Glomerular endothelial cell (primary cell): ENCODE measurements around the gene ASPDH. TPM values are rescaled to one million over a fixed set of nuclear protein-coding genes. Genes with fewer than 3 reads are reported as not detected.
"Not testable (repeated sequence)": the region's sequence is repeated elsewhere in the genome, so short reads cannot be mapped to it uniquely, and the experiment has no call there.

Experiments used
- DNase-seq: peaks from one replicate; pipeline ENCODE4 v3.0.0-alpha.2; 2011; ENCODE audit warnings: low read depth, low spot score; ENCODE audit errors: extremely low read depth
- total RNA-seq: library from RNA; depleted of rRNA; stranded (reverse); fragments of >200 nt; gene quantifications from 2 replicates; pipeline ENCODE4 v1.2.3, GENCODE V29; 2015

Gene ASPDH
- total RNA-seq, 1 donor from 2014 or later, result not detected

GRCh38 chr19:50548191-50549058, 34.7 kb upstream of the ASPDH start:
- DNase-seq, result no peak

DNA sequence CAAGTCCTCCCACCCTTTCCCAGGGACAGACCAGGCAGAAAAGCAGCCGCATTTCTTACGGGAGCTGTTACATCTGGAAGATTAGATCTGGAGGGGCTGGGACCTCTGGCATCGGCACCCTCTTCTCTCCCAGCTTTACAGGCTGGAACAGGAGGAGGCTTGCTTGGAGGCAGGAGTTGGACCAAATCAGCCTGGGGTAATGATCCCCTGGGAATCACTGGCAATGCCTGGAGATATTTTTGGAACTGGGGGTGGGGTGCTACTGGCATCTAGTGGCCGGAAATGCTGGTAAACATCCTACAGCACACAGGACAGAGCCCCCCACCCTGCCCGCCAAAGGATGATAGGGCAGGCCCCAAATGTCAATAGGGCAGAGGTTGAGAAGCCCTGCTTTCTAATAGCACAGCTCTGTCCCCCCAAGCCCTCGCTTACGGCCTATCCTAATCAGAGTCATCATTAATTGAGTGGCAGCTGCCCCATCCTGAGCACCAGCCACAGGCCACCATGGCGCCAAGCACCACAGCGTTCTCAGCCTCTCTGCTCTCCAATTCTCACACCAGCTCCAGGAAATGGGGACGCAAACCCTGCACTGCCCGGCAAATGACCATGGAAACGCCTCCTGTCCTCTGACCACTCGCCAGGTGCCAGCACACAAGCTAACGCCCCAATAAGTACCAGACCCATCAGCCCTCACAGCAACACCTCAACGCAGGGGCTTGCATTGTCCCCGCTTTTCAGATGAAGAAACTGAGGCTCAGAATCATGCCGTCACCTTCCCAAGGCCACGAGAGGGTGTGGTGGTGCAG, 33.9 kb upstream of the ASPDH start:
- DNase-seq, result no peak

GRCh38 chr19:50546527-50547221, 33.0 kb upstream of the ASPDH start:
- no peak for DNase-seq

DNA sequence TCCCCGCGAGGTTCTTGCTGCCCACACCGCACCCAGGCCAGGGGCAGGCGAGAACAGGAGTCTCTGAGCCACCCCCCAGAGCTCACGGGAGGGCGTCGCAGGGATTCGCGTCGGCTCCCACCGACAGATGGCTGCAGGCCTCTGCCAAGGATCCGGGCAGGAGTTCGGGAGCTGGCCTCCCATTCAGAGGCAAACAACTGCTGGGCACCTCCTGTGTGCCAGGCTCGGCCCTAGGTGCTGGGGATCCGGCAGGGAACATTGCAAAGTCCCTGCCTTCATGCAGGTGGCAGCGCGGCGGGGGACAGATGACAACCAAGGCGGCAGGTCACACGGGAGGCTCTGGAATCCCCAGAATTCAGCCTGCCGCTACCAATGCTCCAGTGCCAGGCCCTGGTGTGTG, 29.2 kb upstream of the ASPDH start:
- DNase-seq, result no peak

- peak; percentile 52 for DNase-seq
Observed at GRCh38 chr19:50537769-50538230, 24.1 kb upstream of the ASPDH start.

- DNase-seq, result no peak
Observed at GRCh38 chr19:50537306-50537685, 23.6 kb upstream of the ASPDH start.

DNA sequence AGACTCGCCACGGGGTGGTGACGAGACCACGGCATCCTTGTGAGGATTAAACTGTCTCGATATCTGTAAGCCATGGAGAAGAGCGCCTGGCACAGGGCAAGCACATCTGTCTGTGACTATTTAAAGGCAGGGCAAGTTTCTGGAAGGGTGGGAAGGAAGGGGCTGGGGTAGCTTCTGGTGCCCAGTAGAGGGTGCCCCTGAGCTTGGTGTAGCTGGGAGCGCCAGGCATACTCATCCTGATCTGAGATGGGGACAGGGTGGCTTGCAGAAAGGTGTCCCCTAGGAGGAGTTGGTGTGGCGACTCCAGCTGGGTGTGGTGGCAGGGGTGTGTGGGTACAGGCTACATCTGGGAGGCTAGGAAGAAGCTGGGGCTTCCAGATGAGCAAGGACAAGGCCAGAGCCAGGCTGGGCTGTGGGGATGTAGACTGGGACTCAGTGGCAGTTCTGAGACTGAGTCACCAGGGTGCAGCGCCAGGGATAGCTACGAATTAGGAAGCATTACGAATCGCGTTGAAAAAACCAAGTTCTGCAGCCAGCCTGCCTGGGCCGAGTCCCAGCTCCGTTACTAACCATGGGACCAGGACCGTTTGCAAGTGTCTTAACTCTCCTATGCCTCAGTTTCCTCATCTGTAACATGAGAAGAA, 23.1 kb upstream of the ASPDH start:
- DNase-seq, result no peak

- DNase-seq, result no peak
Observed at GRCh38 chr19:50535672-50536187, 22.0 kb upstream of the ASPDH start.

DNA sequence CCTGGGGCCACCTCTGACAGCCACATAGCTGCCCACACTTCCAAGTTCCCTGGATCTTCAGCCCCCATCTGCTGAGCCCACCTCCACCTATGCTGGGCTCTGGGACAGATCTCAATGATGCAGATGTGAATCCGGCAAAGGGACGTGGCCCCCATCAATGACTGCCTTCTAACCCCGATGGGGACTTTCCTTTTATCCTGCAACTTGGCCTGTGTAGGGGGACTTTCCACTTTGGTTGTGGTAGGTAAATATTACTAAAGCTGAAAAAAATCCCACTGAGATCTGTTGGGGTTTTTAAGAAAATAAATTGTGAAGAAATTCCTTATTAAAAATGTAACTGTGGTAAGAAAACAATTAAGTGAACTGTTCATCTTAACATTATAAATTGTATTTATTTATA, 20.8 kb upstream of the ASPDH start:
- DNase-seq, result no peak

GRCh38 chr19:50532952-50533351, 19.2 kb upstream of the ASPDH start:
- DNase-seq, result no peak

DNA sequence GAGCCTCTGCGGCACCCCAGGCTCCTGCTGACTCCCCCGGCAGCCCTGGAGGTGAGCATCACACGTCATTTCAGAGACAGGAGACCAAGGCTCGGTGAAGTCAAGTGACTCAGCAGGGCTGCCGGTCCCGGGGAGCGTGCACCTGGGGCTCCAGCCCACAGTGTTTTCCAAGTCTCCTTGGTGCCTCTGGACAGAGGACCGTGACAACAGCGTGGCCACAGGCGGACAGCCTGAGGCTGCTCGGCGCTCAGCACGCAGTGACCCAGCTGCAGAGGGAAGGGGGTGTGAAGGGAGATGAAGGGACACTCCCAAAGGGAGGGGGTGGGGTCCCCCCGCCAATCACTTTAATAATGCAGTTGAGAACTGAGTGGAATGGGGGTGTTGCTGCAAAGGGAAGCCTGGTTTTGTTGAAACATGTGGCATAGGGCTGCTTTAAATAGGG, 17.5 kb upstream of the ASPDH start:
- DNase-seq, result no peak

DNA sequence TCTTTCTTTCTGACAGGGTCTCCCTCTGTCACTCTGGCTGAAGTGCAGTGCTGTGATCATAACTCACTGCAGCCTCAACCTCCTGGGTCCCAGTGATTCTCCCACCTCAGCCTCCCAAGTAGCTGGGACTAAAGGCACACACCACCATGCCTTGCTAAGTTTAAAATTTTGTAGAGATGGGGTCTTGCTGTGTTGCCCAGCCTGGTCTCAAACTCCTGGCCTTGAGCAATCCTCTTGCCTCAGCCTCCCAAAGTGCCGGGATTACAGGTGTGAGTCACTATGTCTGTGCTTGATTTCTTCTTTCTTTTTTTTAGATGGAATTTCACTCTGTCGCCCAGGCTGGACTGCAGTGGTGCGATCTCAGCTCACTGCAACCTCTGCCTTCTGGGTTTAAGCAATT, 14.3 kb upstream of the ASPDH start:
- not testable (repeated sequence) for DNase-seq

- no peak for DNase-seq
Observed at GRCh38 chr19:50522881-50523280, 9.2 kb upstream of the ASPDH start.

GRCh38 chr19:50520822-50521465, 7.2 kb upstream of the ASPDH start:
- no peak for DNase-seq

- DNase-seq, result no peak
Observed at GRCh38 chr19:50519006-50519575, 5.4 kb upstream of the ASPDH start.

- DNase-seq, result no peak
Observed at GRCh38 chr19:50518091-50519005, 4.6 kb upstream of the ASPDH start.

DNA sequence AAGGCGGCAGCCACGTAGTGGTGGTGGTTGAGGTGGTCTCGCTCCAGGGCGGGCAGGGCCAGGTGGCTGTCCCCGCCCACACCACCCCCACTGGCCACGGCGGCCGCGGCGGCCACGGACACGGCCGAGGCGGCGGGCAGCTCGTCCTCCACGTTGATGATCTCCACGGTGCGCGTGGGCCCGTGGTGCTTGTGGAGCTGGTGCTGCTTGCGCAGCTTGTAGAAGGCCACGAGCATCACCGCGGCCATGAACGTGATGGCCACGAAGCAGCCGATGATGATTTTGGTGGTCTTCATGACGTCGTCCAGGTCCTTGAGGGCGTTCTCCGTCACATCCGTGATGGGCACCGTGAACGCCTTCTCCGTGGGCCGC, 4.0 kb upstream of the ASPDH start:
- DNase-seq, result no peak

- DNase-seq, result no peak
Observed at GRCh38 chr19:50516964-50517703, 3.4 kb upstream of the ASPDH start.
